NCI-H748 (cell line): Measurements from ENCODE around the gene FHL3.
A peak's percentile ranks its signal among the peaks of the same experiment; 100 is the strongest.
"Not testable (repeated sequence)": the region's sequence is repeated elsewhere in the genome, so short reads cannot be mapped to it uniquely, and the experiment has no call there.

ENCODE experiments used
- DNase-seq: peaks from one replicate; lab custom pipeline; 2025; ENCODE audit not compliant: unreplicated experiment; lab: John Stamatoyannopoulos, UW

Gene FHL3

DNA sequence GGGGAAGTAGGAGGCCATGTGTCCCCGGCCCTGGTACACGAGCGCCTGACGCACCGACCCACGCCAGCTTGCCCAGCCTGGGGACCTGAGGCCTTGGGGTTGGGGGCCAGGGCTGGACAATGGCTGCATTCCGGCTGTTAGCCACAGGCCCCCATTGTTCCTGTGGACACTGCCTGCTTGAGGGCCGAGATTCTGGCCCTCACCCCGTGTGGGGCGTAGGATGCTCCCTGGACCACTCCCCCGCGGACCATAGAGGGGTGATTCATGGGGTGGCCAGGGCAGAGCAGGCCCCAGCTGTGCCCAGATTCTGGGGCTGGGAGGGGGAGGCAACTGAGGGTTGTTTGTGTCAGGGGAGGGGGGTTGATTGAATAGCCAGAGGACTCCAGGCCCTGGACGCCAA is 29.6 kb upstream of the FHL3 start:
- DNase-seq: no peak

DNA sequence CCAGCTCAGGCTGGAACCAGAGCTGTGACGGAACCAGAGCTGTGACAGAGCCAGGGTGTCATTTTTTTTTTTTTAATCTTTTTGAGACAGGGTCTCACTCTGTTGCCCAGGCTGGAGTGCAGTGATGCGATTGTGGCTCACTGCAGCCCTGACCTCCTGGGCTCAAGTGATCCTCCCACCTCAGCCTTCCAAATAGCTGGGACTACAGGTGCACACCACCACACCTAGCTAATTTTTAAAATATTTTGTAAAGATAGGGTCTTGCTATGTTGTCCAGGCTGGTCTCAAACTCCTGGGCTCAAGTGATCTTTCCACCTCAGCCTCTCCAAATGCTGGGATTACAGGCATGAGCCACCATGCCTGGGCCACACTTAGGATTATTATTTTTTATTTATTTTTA is 27.7 kb upstream of the FHL3 start:
- DNase-seq: not testable (repeated sequence)

DNA sequence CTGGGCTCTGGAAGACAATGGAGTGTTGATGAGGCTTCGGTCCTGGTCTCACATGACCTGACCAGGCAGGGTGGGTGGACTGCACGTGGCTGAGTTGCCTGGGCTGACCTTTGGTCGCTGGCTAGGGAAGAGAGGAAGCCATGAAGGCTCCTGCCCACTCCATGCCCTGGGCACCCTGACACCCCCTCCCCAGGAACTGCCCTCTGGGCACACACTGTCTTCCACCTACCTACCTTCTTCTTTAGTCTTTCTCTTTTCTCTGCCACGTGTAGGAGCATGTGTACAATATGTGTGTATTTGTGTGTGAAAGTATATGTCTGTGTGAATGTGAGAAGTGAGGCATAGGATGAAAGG is 26.2 kb upstream of the FHL3 start:
- no peak for DNase-seq

DNA sequence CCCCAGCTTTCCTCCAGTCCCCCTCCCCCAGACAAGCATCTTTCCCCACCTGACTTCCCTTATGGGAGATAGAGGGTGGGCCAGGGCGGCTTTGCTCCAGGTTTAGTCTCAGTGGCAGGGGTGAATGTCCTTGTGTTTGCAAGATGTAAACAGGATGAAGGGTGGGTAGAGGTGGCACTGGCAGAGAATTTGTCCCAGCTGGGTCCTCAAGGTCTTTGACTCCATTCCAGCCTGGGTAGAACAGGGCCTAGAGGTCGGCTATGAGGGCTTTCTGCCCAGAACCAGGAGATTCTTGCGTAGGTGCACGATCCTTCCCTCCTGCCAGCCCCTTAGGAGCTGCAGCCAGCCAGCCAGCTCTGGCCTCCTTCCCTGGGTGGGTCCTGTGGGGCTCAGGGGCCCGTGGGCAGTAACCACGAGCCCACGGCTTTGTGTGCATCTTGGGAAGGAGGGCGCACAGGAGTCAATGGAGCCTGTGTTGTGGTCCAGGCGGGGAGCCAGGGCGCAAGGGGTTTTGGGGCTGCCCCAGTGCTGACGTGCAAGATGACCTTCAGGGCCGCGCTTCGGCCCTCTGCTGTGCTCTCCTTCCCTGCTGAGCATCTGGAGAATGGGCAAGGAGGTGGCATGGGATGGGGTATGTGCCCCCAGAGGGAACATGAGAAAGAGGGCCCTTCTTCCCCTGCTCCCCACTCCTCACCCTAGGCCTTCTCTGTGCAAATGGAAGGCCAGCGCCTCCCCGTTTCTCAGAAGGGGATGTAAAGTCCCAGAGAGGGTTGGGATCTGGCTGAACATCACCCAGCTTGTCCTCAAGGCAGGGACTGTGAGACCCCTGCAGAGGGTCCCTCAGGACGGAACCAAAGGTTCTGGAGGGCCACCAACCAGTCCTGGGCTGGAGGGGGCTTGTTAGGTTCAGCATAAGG is 25.5 kb upstream of the FHL3 start:
- no peak for DNase-seq

DNA sequence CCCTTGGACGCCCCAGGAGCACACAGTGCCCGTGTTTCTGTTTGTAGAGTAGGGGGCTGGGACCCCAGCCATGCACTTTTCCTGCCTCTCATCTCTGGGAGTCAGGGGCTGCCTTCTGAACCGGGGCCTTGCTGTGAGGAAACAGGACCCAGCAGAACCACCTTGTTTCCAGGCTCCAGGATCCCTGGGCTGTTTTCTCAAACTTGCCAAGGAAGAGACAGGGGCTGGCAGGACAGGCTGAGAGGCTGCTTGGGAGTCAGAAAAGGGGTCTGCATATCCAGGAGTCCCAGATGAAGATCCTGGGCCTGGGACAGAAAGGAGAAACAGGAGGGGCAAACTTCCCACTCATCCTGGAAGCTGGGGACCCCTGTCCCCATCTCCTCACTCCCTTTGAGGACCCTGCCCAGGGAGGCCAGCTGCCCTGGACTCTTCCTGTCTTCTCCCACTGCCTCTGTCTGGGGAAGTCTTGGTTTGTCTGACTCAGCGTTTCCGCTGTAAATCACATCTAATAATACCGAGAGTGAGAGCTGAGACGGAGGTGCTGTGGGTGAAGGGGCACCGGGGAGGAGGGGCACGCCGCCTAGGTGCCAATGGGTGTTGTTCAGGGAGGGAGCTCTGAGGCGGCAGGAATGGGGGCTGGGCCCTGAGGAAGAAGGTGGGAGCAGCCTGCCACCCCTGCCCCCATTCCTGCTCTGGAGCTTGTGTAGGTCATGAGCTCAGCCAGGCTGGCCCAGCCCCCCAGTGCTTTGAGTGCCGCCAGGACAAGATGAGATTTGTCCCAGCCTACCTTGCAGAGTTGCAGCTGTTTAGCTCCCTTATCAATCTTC is 24.6 kb upstream of the FHL3 start:
- no peak for DNase-seq

DNA sequence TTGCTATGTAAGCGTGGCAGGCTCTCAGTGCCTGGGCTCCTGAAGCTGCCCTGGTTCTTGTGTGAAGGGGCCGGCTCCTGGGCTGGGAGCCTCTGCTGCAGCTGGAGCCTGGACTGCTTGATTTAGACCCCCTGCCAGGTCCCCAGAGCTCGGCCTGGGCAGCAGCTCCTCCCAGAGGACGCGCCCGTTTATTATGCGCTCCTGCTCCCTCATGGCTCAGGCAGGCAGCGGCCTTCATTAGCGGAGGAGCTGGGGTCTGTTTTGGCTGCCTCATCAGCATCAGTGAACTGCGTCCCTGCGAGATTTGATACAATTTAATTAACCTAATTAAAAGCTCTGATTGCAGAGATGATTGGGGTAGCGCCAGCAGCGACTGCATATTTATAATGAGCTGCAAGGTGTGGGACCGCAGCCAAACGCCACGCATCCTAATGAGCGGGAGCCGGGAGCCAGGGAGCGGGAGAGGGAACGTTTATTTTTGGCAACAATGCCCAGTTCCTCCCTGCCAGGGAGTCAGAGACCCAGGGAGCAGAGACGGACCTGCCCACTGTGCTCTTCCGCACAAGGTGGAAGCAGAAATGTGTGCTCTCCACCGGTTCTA is 23.9 kb upstream of the FHL3 start:
- peak; percentile 73 for DNase-seq

DNA sequence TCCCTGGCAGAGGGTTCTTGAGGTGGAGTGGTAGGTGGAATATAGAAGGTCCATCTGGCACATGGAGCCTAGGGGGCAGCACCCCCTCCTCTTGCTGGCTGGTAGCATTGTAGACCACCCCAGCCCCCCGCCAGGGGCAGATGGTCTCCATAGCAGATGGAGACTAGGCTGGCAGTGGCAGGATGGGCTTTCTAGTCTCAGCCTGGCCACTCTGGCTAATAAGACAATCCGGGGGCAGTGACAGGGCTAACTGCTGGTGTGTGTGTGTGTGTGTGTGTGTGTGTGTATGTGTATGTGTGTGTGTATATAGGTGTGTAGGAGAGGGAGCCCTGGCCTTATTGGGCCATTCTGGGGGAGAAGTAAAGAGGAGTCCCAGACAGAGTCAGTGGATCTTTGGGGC is 23.4 kb upstream of the FHL3 start:
- no peak for DNase-seq

DNA sequence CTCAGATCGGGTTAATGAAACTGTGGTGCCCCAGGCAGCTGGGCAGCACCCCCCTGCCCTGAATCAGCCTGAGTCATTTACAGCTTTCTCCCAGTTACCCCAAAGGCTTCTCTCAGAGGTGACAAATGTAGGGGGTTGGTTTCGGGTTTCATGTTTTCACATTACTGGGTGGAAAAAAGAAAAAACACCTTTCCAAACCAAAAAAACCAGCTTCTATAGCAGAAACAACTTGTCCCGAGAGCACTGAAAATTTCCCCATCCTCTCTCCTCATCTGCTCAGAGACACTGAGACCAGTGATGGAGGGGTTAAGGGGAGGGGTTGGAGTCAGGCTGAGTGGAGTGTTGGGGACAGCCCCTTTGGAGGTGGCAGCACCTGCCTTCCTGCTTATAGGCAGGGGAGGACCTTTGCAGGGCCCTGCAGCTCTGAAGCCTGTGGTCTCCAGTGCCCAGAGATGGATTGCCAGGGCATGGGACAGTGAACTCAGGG is 22.8 kb upstream of the FHL3 start:
- no peak for DNase-seq

DNA sequence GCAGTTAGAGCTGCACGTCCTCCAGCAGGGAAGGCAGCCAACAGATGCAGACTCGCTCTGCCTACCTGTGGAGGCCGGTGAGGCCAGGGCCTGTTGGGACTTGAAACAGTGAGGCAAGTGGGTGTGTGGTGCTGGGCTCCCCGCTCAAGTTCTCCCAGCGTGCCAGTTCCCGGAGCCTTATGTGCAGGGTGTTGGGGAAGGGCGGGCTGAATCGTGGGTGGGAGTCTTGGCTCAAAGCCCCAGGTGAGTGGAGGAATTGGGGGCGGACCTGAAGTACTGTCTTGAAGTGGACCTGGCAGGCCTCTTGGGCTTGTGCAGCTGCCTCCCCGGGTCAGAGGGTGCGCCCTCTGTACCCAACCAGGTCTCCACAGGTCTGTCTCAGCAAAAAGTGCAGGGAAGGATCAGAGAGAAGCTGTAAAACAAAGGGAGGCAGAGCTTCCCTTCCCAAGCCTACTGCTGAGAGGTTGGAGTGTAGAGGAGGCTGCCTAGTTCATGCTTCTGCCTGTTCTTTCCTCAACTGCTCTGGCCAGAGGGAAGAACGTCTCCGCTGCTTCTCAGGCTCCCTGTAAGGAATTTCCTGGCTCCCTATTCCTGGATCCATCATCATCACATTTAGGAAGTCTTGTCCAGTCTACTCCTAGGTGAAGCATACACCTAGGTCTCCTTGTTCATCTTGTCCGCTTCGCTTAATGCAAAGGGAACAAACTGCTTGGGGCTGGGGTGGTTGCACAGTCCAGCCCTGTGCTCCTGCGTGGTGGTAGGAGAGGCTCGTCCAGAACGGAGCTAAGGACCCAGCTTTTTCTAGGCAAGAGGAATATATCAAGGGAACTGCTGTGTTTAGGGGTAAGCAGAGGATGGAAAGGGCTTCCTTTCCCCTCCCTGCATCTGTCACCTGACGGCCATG is 22.1 kb upstream of the FHL3 start:
- DNase-seq: no peak

DNA sequence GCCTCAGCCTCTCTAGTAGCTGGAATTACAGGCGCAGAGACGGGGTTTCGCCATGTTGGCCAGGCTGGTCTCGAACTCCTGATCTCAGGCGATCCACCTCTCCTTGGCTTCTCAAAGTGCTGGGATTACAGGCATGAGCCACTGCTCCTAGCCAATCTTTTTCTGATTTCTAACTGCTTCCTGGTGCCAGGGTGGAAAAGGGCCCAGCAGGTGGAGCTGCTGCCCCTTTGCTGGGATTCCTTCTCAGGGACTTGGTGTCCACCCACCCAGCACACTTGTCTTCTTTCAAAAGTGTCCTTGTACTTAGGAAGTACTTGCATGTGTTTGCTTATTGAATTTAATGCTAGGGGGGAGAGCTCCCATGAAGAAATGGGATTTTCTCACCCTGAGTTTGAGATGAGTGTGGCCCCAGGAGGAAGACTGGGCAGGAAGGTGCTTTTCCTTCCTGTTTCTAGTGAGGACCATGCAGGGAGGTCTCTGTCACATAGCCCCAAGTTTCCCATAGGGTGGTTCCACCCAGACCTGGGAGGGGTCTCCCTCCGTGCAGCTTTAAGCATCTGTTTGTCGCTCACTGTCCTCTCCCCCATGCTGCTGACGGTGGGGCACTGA is 21.4 kb upstream of the FHL3 start:
- peak; percentile 43 for DNase-seq

DNA sequence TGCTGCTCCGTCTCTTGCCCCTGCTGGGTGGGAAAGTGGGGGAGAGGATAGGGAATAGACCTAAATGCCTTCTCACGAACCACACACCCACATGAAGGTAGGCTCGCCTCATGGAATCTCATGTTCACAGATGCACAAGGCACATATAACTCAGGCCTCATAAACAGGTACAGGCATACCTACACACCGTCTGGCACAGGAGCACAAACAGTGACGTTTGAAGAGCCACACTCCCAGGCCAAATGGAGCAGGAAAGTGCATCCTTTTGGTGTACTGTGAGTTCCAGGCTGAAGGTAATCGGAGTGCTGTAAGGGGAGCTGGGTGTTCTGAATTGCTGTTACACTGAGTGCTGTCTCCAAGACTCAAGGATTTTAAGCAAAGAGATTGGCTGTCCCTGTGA is 20.4 kb upstream of the FHL3 start:
- DNase-seq: no peak

DNA sequence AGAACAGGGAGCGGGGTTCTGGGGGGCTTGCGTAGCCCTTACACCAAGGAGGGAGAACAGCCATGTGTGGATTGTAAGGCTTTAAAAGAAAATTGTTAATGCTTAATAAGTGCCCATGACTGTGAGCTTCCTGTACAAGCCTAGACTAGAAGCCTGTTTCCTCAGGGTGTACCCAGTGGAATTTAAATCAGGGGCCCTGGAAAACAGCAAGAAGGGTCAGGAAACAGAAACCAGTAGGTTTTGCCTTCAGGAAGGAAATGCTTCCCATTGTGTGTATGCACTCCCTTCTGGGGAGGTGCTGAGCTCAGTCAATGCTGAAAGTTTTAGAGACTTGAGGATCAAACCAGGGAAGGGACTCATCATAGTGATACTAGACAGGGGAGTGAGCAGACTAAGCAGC is 19.9 kb upstream of the FHL3 start:
- no peak for DNase-seq

DNA sequence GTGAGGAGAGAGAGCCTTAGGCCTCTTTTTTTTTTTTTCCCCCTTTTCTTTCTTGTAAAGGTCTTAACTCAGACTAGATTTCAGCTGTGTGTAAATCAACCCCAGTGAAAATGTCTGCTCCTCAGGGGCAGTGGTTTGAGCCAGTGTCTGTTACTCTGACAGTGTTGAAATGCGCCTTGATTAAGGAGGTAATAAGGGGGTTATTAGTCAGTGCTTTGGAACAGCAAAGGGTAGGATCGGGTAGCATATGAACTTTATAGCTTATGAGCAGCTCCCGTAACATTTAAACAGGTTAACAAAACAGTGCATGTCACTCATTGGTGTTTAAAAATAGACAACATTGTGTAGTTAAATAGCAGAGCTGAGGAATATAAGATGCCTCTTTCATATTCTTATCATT is 17.5 kb upstream of the FHL3 start:
- no peak for DNase-seq

DNA sequence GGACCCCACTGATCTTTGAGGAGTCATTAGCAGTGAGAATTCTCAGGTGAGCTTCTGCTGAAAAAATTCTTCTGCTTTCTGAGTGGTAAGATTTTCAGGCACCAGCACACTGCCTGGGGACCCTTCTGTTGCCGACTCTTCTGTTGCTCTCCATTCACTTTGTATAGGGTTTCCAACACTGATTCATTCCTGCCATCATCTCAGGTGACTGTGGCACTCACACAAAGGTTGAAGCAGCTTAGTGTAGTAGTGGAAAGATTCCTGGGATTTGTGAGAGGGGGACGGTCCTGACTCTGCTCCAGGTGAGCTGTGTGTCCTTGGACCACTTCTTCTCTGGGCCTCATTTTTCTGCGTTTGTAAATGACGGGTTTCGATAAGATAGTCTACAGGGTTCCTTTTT is 16.7 kb upstream of the FHL3 start:
- DNase-seq: no peak

DNA sequence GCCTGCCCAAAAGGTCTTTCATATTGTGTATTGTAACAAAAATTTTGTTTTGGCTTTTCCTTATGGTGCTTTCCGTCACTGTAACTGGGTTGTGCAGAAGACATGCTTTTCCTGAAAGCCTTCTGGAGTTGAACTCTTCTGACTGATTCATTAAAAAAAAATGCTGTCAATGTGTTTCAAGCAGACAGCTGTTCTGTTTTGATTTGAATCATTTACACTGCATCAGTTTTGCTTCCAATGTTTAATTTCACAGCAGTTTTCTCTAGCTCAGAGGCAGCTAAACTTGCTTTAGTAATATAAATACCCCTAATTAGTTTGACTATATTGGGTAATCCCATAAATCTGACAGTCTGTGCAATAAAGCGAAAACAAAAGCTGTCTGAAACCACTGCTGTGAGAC is 15.1 kb upstream of the FHL3 start:
- no peak for DNase-seq

DNA sequence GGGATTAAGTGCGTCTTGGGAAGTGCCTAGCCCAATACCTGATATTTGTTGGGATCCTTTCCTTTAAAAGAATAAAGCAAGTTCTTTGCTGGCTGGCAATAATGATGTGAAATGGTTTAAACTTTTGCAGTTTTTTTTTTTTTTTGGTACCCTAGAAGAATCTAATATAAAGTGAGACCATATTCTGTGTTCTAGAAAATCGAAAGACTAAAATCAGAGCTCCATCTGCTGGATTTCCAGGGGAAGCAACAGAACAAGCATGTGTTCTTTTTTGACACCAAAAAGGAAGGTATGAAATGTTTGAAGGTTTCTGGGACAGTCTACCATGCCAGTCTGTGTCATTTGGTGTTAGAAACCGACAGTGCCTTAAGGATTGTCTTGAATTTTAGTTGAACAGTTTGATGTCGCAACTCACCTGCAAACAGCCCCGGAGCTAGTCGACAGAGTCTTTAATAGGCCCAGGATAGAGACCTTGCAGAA is 13.6 kb upstream of the FHL3 start:
- no peak for DNase-seq

DNA sequence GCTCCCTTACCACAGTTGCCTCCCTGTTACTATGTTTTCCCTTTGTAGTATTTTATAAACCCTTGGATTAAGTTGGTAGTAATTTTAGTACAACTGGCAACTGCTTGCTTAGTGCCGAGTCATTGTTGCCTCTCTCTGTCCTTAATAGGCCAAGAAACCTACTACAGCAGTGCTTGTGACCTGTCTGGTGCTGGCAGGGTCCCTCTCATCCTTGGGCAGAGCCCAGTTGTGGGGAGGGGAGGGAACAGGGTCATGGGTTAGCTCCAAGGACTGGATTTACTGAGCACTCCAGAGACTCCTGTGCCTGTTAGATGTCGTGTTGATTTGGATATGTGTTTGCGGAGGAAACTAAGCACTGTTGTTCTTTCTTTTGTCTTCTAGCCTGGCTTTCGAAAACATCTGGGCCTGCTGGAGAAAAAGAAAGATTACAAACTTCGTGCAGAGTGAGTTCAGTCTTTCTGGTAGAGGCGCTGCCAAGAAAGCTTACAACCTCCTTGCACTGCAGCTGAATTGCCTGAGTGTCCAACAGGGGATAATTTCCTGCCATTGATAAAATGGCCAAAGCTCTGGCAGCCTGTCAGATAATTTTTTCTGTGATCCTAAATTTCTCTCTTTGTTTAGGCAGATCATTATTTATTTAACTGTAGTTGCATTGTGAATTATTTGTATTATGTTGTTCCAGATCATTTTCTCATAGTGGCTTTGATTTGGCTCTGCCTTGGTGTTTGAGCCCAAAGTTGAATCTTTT is 10.8 kb upstream of the FHL3 start:
- DNase-seq: no peak

DNA sequence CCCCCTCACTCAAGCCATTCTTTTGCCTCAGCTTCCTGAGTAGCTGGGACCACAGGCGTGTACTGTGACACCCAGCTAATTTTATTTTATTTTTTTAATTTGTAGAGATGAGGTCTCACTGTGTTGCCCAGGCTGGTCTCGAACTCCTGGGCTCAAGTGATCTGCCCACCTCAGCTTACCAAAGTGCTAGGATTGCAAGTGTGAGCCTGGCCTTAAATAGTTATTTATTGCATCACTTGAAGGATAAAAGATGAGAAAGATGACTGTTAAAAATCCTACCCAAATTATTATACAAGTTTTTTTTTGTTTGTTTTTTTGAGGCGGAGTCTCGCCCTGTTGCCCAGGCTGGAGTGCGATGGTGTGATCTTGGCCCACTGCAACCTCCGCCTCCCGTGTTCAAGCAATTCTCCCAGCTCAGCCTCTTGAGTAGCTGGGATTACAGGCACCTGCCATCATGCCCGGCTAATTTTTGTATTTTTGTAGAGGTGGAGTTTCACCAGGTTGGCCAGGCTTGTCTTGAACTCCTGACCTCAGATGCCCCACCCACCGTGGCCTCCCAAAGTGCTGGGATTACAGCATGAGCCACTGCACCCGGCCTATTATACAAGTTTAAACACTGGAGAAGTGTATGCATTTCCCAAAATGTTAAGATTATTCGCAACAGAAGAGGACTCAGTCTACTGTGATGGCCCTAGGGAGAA is 9.6 kb upstream of the FHL3 start:
- DNase-seq: no peak

DNA sequence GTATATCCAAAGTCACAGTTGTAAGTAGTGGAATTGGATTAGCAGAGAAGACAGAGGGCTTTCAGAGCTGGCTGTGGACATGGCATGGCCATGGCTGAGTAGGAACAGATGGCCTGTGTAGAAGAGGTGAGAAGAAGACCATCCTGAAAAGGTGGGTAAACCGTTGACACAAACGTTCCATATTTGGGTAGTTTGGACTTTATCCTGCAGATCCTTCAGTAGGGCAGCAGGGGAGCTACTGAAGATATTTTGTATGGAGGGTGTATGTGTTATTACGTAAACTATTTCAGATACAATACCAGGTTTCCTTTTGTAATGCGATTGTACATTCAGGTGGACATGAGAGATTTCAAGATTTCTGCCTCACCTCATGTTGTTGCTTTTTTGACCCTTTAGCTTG is 8.9 kb upstream of the FHL3 start:
- DNase-seq: no peak
